Measurements from ENCODE around the gene TNFAIP6.
A peak's percentile ranks its signal among the peaks of the same experiment; 100 is the strongest.
"Not testable (repeated sequence)": the region's sequence is repeated elsewhere in the genome, so short reads cannot be mapped to it uniquely, and the experiment has no call there.

Gene TNFAIP6

GRCh38 chr2:151343073-151343472, 14.3 kb upstream of the TNFAIP6 start:
- WGBS (ENCODE audit: extremely low coverage, insufficient coverage, insufficient read length) = no CpG with 5 or more reads among the region's 2 CpGs
- no peak overlapping the region for H2BK12ac ChIP-seq (ENCODE audit: low read length)

DNA sequence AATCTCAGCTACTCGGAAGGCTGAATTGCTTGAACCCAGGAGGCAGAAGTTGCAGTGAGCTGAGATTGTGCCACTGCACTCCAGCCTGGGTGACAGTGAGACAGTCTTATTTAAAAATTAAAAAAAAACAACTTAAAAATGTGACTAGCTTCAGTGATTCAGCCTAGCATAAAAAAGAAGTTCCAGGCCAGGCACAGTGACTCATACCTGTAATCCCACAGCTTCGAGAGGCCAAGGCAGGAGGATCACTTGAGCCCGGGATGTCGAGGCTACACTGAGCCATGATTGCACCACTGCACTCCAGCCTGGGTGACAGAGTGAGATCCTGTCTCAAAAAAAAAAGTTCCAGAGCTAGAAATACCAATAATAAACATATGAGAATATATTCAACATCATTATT, 13.2 kb upstream of the TNFAIP6 start:
- not testable (repeated sequence) for H2AK5ac ChIP-seq (ENCODE audit: low read length); H3K14ac ChIP-seq (ENCODE audit: low read length); H4K12ac ChIP-seq (ENCODE audit: low read depth, low read length); H3K4me2 ChIP-seq (ENCODE audit: low read length); H3K18ac ChIP-seq (ENCODE audit: low read length); H4K8ac ChIP-seq (ENCODE audit: low read depth, low read length); H3K9me3 ChIP-seq (ENCODE audit: insufficient read depth, low read depth, low read length); H2BK120ac ChIP-seq (ENCODE audit: insufficient read depth, low read length, poor library complexity); H2BK5ac ChIP-seq (ENCODE audit: low read depth, low read length, poor library complexity); H3K79me1 ChIP-seq (ENCODE audit: low read length); H3K79me2 ChIP-seq (ENCODE audit: control insufficient read depth, insufficient read depth, low read length, poor library complexity); H2AFZ ChIP-seq (ENCODE audit: insufficient read depth, low read length, poor library complexity); H3K36me3 ChIP-seq (ENCODE audit: control insufficient read depth in 1 of 2, insufficient read depth in 2 of 2, low read length in 2 of 2); H3K4me1 ChIP-seq (ENCODE audit: control insufficient read depth in 1 of 2, insufficient read depth in 2 of 2, low read length in 2 of 2); H4K91ac ChIP-seq (ENCODE audit: low read depth, low read length); H2BK12ac ChIP-seq (ENCODE audit: low read length); H3K4ac ChIP-seq (ENCODE audit: low read depth, low read length); H3K27me3 ChIP-seq (ENCODE audit: insufficient read depth, low read length); H3K23ac ChIP-seq (ENCODE audit: low read length); H3K9ac ChIP-seq (ENCODE audit: low read length); H3K27ac ChIP-seq (ENCODE audit: low read depth, low read length); H3K4me3 ChIP-seq (ENCODE audit: low read depth, low read length)
- peak; percentile 73 to 78 for DNase-seq
- no CpG with 5 or more reads among the region's 4 CpGs for WGBS (ENCODE audit: extremely low coverage, insufficient coverage, insufficient read length)

More at GRCh38 chr2:151343073-151343472, 14.3 kb upstream of the TNFAIP6 start:
- H3K14ac ChIP-seq (ENCODE audit: low read length) = no peak overlapping the region
- H2AK5ac ChIP-seq (ENCODE audit: low read length) = no peak overlapping the region
- no peaks in the 10 kb centered on the region for H3K79me1 ChIP-seq (ENCODE audit: low read length)
- no peaks in the 10 kb centered on the region for H3K36me3 ChIP-seq (ENCODE audit: control insufficient read depth in 1 of 2, insufficient read depth in 2 of 2, low read length in 2 of 2)
- H2BK5ac ChIP-seq (ENCODE audit: low read depth, low read length, poor library complexity) = no peak overlapping the region
- H3K9me3 ChIP-seq (ENCODE audit: insufficient read depth, low read depth, low read length) = no peaks in the 10 kb centered on the region
- H4K12ac ChIP-seq (ENCODE audit: low read depth, low read length) = no peak overlapping the region
- DNase-seq = no peak
- no peak overlapping the region for H3K4ac ChIP-seq (ENCODE audit: low read depth, low read length)
- no peak overlapping the region for H3K4me3 ChIP-seq (ENCODE audit: low read depth, low read length)
- H3K23ac ChIP-seq (ENCODE audit: low read length) = no peak overlapping the region
- no peaks in the 10 kb centered on the region for H3K4me1 ChIP-seq (ENCODE audit: control insufficient read depth in 1 of 2, insufficient read depth in 2 of 2, low read length in 2 of 2)
- H3K27ac ChIP-seq (ENCODE audit: low read depth, low read length) = no peak overlapping the region
- no peak overlapping the region for H3K18ac ChIP-seq (ENCODE audit: low read length)
- no peak overlapping the region for H2AFZ ChIP-seq (ENCODE audit: insufficient read depth, low read length, poor library complexity)
- H3K9ac ChIP-seq (ENCODE audit: low read length) = no peak overlapping the region
- H4K8ac ChIP-seq (ENCODE audit: low read depth, low read length) = no peak overlapping the region
- no peak overlapping the region for H3K4me2 ChIP-seq (ENCODE audit: low read length)
- no peak overlapping the region for H4K91ac ChIP-seq (ENCODE audit: low read depth, low read length)
- no peak overlapping the region for H2BK120ac ChIP-seq (ENCODE audit: insufficient read depth, low read length, poor library complexity)
- no peaks in the 10 kb centered on the region for H3K27me3 ChIP-seq (ENCODE audit: insufficient read depth, low read length)
- no peaks in the 10 kb centered on the region for H3K79me2 ChIP-seq (ENCODE audit: control insufficient read depth, insufficient read depth, low read length, poor library complexity)

GRCh38 chr2:151344906-151345305, 12.5 kb upstream of the TNFAIP6 start:
- no peaks in the 10 kb centered on the region for H3K36me3 ChIP-seq (ENCODE audit: control insufficient read depth in 1 of 2, insufficient read depth in 2 of 2, low read length in 2 of 2)
- H3K4ac ChIP-seq (ENCODE audit: low read depth, low read length) = no peak overlapping the region
- no peak overlapping the region for H4K12ac ChIP-seq (ENCODE audit: low read depth, low read length)
- H3K18ac ChIP-seq (ENCODE audit: low read length) = no peak overlapping the region
- no peak overlapping the region for H3K4me3 ChIP-seq (ENCODE audit: low read depth, low read length)
- H3K23ac ChIP-seq (ENCODE audit: low read length) = no peak overlapping the region
- no peak overlapping the region for H3K9ac ChIP-seq (ENCODE audit: low read length)
- H3K4me2 ChIP-seq (ENCODE audit: low read length) = no peak overlapping the region
- no peak overlapping the region for H2BK120ac ChIP-seq (ENCODE audit: insufficient read depth, low read length, poor library complexity)
- no peaks in the 10 kb centered on the region for H3K79me2 ChIP-seq (ENCODE audit: control insufficient read depth, insufficient read depth, low read length, poor library complexity)
- H3K79me1 ChIP-seq (ENCODE audit: low read length) = no peaks in the 10 kb centered on the region
- no peak overlapping the region for H2BK5ac ChIP-seq (ENCODE audit: low read depth, low read length, poor library complexity)
- no peak overlapping the region for H4K91ac ChIP-seq (ENCODE audit: low read depth, low read length)
- H4K8ac ChIP-seq (ENCODE audit: low read depth, low read length) = no peak overlapping the region
- no peaks in the 10 kb centered on the region for H3K27me3 ChIP-seq (ENCODE audit: insufficient read depth, low read length)
- WGBS (ENCODE audit: extremely low coverage, insufficient coverage, insufficient read length) = no CpG with 5 or more reads among the region's 2 CpGs
- no peak overlapping the region for H3K14ac ChIP-seq (ENCODE audit: low read length)
- H3K27ac ChIP-seq (ENCODE audit: low read depth, low read length) = no peak overlapping the region
- no peak overlapping the region for H2BK12ac ChIP-seq (ENCODE audit: low read length)
- no peaks in the 10 kb centered on the region for H3K9me3 ChIP-seq (ENCODE audit: insufficient read depth, low read depth, low read length)
- no peaks in the 10 kb centered on the region for H3K4me1 ChIP-seq (ENCODE audit: control insufficient read depth in 1 of 2, insufficient read depth in 2 of 2, low read length in 2 of 2)
- peak; percentile 11 to 77 for DNase-seq
- no peak overlapping the region for H2AFZ ChIP-seq (ENCODE audit: insufficient read depth, low read length, poor library complexity)
- H2AK5ac ChIP-seq (ENCODE audit: low read length) = no peak overlapping the region

GRCh38 chr2:151347294-151347693, 10.1 kb upstream of the TNFAIP6 start:
- Histone ChIP-seq H3K4me2 (ENCODE audit: low read length) (no peak overlapping the region), H3K23ac (ENCODE audit: low read length) (no peak overlapping the region), H3K36me3 (ENCODE audit: control insufficient read depth in 1 of 2, insufficient read depth in 2 of 2, low read length in 2 of 2) (no peaks in the 10 kb centered on the region), H4K8ac (ENCODE audit: low read depth, low read length) (no peak overlapping the region), H3K9ac (ENCODE audit: low read length) (no peak overlapping the region), H4K91ac (ENCODE audit: low read depth, low read length) (no peak overlapping the region), H2BK12ac (ENCODE audit: low read length) (no peak overlapping the region), H3K79me1 (ENCODE audit: low read length) (no peaks in the 10 kb centered on the region), H2BK120ac (ENCODE audit: insufficient read depth, low read length, poor library complexity) (no peak overlapping the region), H4K12ac (ENCODE audit: low read depth, low read length) (no peak overlapping the region), H3K4ac (ENCODE audit: low read depth, low read length) (no peak overlapping the region), H3K27ac (ENCODE audit: low read depth, low read length) (no peak overlapping the region), H2AFZ (ENCODE audit: insufficient read depth, low read length, poor library complexity) (no peak overlapping the region), H3K27me3 (ENCODE audit: insufficient read depth, low read length) (no peaks in the 10 kb centered on the region), H3K4me3 (ENCODE audit: low read depth, low read length) (no peak overlapping the region), H3K4me1 (ENCODE audit: control insufficient read depth in 1 of 2, insufficient read depth in 2 of 2, low read length in 2 of 2) (no peaks in the 10 kb centered on the region), H3K14ac (ENCODE audit: low read length) (no peak overlapping the region), H3K79me2 (ENCODE audit: control insufficient read depth, insufficient read depth, low read length, poor library complexity) (no peaks in the 10 kb centered on the region), H2AK5ac (ENCODE audit: low read length) (no peak overlapping the region), H3K18ac (ENCODE audit: low read length) (no peak overlapping the region), H3K9me3 (ENCODE audit: insufficient read depth, low read depth, low read length) (no peaks in the 10 kb centered on the region), H2BK5ac (ENCODE audit: low read depth, low read length, poor library complexity) (no peak overlapping the region)
- no peak for DNase-seq

Measured in trophoblast cell (in vitro differentiated cells and primary cell).